GM18502 (cell line): ENCODE results near the gene GLP1R.

ENCODE experiments used
- ATAC-seq: cut with Tn5 transposase; IDR thresholded peaks from one replicate; pipeline ENCODE4 v1.9.1; 2021; ENCODE audit warnings: mild to moderate bottlenecking; ENCODE audit not compliant: unreplicated experiment, poor library complexity

GLP1R gene

GRCh38 chr6:39080246-39080875, 31.8 kb downstream of the GLP1R start:
- no peak for ATAC-seq

GRCh38 chr6:39082310-39082709, 33.7 kb downstream of the GLP1R start:
- ATAC-seq, result no peak

GRCh38 chr6:39083231-39083634, 34.7 kb downstream of the GLP1R start:
- no peak for ATAC-seq

- no peak for ATAC-seq
Measured at GRCh38 chr6:39084506-39084905, 35.9 kb downstream of the GLP1R start.

- no peak for ATAC-seq
Measured at GRCh38 chr6:39085129-39085797, 36.7 kb downstream of the GLP1R start.

GRCh38 chr6:39086294-39086693, 37.7 kb downstream of the GLP1R start:
- ATAC-seq, result no peak

GRCh38 chr6:39086711-39087110, 38.1 kb downstream of the GLP1R start:
- ATAC-seq, result no peak

GRCh38 chr6:39087197-39087596, 38.6 kb downstream of the GLP1R start:
- no peak for ATAC-seq

- ATAC-seq, result no peak
Measured at GRCh38 chr6:39088331-39088730, 39.8 kb downstream of the GLP1R start.

- no peak for ATAC-seq
Measured at GRCh38 chr6:39090036-39090435, 41.5 kb downstream of the GLP1R start.

GRCh38 chr6:39091220-39091619, 42.6 kb downstream of the GLP1R start:
- ATAC-seq, result no peak

- ATAC-seq, result no peak
Measured at GRCh38 chr6:39092124-39092523, 43.5 kb downstream of the GLP1R start.

- ATAC-seq, result no peak
Measured at GRCh38 chr6:39093149-39093708, 44.6 kb downstream of the GLP1R start.

- no peak for ATAC-seq
Measured at GRCh38 chr6:39095578-39095977, 47.0 kb downstream of the GLP1R start.

GRCh38 chr6:39100358-39100757, 51.8 kb downstream of the GLP1R start:
- ATAC-seq, result no peak

GRCh38 chr6:39102071-39102820, 53.7 kb downstream of the GLP1R start:
- peak; percentile 57 for ATAC-seq

- ATAC-seq, result peak; percentile 32
Measured at GRCh38 chr6:39102821-39103136, 54.2 kb downstream of the GLP1R start.

- ATAC-seq, result no peak
Measured at GRCh38 chr6:39104528-39104927, 55.9 kb downstream of the GLP1R start.

GRCh38 chr6:39107034-39107433, 58.5 kb downstream of the GLP1R start:
- no peak for ATAC-seq

GRCh38 chr6:39107641-39108040, 59.1 kb downstream of the GLP1R start:
- ATAC-seq, result no peak
